Thoracic aorta (tissue), 2 donors: ENCODE measurements around the gene PDK2. TPM values are rescaled to one million over a fixed set of nuclear protein-coding genes. Genes with fewer than 3 reads are reported as not detected.
A peak's percentile ranks its signal among the peaks of the same experiment; 100 is the strongest.

Experiments
- ATAC-seq: fragments of 150-250 bp; one replicate; pipeline ENCODE4 v1.8.0; 2017; ENCODE audit warnings: low read depth; ENCODE audit not compliant: insufficient number of reproducible peaks, low FRiP score
- DNase-seq: peaks from one replicate; pipeline ENCODE4 v3.0.0-alpha.2; 2020; ENCODE audit warnings: low spot score
- H3K27ac ChIP-seq, 2 donors: fragments of 200-600 bp; sonication (generic); 1 replicate in 1 of 2; 2 replicates in 1 of 2; pipeline ENCODE4 v1.5.1; 2016; ENCODE audit warnings: mild to moderate bottlenecking in 2 of 2, moderate library complexity in 2 of 2
- H3K27me3 ChIP-seq: fragments of 200-600 bp; sonication (generic); replicated peaks from 2 replicates; pipeline ENCODE4 v1.6.0; 2016; ENCODE audit warnings: mild to moderate bottlenecking; ENCODE audit not compliant: insufficient read depth
- H3K36me3 ChIP-seq: fragments of 200-600 bp; sonication (generic); one replicate; pipeline ENCODE4 v1.5.1; 2016
- H3K4me1 ChIP-seq, 2 donors: fragments of 200-600 bp; sonication (generic); 1 replicate in 1 of 2; 2 replicates in 1 of 2; pipeline versions ENCODE4 v1.5.1 to v1.6.0; 2016; ENCODE audit warnings: low read depth in 2 of 2, mild to moderate bottlenecking in 1 of 2; ENCODE audit not compliant: control insufficient read depth in 1 of 2
- H3K4me3 ChIP-seq: fragments of 200-600 bp; sonication (generic); 2 replicates; pipeline ENCODE4 v1.5.1; 2016; ENCODE audit warnings: mild to moderate bottlenecking
- H3K9me3 ChIP-seq: fragments of 200-600 bp; sonication (generic); 2 replicates; pipeline ENCODE4 v1.5.1; 2016
- CTCF ChIP-seq: fragments of 200-600 bp; sonication (generic); IDR thresholded peaks from one replicate; pipeline ENCODE4 v1.5.1; 2019; ENCODE audit warnings: antibody characterized with exemption
- total RNA-seq, 2 donors: library from RNA; depleted of rRNA; stranded (reverse); fragments of >200 nt; gene quantifications; one replicate each; pipeline versions ENCODE4 v1.1.0 to v1.2.3, GENCODE V29; 2016

The PDK2 gene
- total RNA-seq, 2 donors from 2014 or later, result 35.5 to 74.9 TPM

GRCh38 chr17:50115756-50116155 lies 20.6 kb downstream of the PDK2 start:
- no peaks in the 10 kb centered on the region for H3K9me3 ChIP-seq
- no peaks in the 10 kb centered on the region for H3K27me3 ChIP-seq
- H3K4me3 ChIP-seq, result no peak overlapping the region
- no peak overlapping the region for H3K27ac ChIP-seq
- TF ChIP-seq CTCF, result no peak
- H3K36me3 ChIP-seq, result no peaks in the 10 kb centered on the region
- DNase-seq (no peak), ATAC-seq (no peak)
- H3K4me1 ChIP-seq, result peaks cover 24 to 46% of the 10 kb centered on the region in 2 donors

GRCh38 chr17:50117202-50118051 lies 22.3 kb downstream of the PDK2 start:
- peaks cover 11 to 29% of the 10 kb centered on the region in 2 donors for H3K4me1 ChIP-seq
- no peak for DNase-seq
- no peaks in the 10 kb centered on the region for H3K9me3 ChIP-seq
- no peaks in the 10 kb centered on the region for H3K36me3 ChIP-seq
- no peaks in the 10 kb centered on the region for H3K27me3 ChIP-seq
- peak; percentile 79 for TF ChIP-seq CTCF
- no peak overlapping the region for H3K27ac ChIP-seq
- no peak for ATAC-seq
- peak overlapping the region; percentile 65 for H3K4me3 ChIP-seq

- no peaks in the 10 kb centered on the region for H3K36me3 ChIP-seq
- TF ChIP-seq CTCF, result no peak
- no peaks in the 10 kb centered on the region for H3K27me3 ChIP-seq
- no peak overlapping the region for H3K4me3 ChIP-seq
- H3K4me1 ChIP-seq, result peaks cover 9 to 21% of the 10 kb centered on the region in 2 donors
- no peaks in the 10 kb centered on the region for H3K9me3 ChIP-seq
- H3K27ac ChIP-seq, result no peak overlapping the region
- DNase-seq (no peak), ATAC-seq (no peak)
Measured at GRCh38 chr17:50118076-50118827, 23.1 kb downstream of the PDK2 start.

- Histone ChIP-seq H3K4me1 (peaks cover 9 to 19% of the 10 kb centered on the region in 2 donors), H3K4me3 (no peak overlapping the region), H3K9me3 (no peaks in the 10 kb centered on the region), H3K27ac (no peak overlapping the region), H3K36me3 (no peaks in the 10 kb centered on the region), H3K27me3 (no peaks in the 10 kb centered on the region)
- ATAC-seq, result no peak
- no peak for TF ChIP-seq CTCF
- DNase-seq, result no peak
Measured at GRCh38 chr17:50118828-50119218, 23.7 kb downstream of the PDK2 start.
